ENCODE data around the gene ITGB3BP.
"Not testable (repeated sequence)": the region's sequence is repeated elsewhere in the genome, so short reads cannot be mapped to it uniquely, and the experiment has no call there.

Gene ITGB3BP

GRCh38 chr1:63475761-63476160, 47.3 kb downstream of the ITGB3BP start:
- no peak overlapping the region for H3K27ac Mint-ChIP-seq
- H3K9me3 Mint-ChIP-seq = peaks cover 4% of the 10 kb centered on the region
- H3K4me3 Mint-ChIP-seq = no peak overlapping the region
- H3K36me3 Mint-ChIP-seq (ENCODE audit: low read depth) = peaks cover 45% of the 10 kb centered on the region
- no peak for TF ChIP-seq CTCF (IDR thresholded peaks at IDR 0.05; ENCODE audit: unreplicated experiment in 3 of 3)
- no peaks in the 10 kb centered on the region for H3K27me3 Mint-ChIP-seq (ENCODE audit: low read depth)
- H3K4me1 Mint-ChIP-seq = no peaks in the 10 kb centered on the region

GRCh38 chr1:63468683-63469082, 54.3 kb downstream of the ITGB3BP start:
- H3K36me3 Mint-ChIP-seq (ENCODE audit: low read depth) = peaks cover 45% of the 10 kb centered on the region
- not testable (repeated sequence) for H3K9me3 Mint-ChIP-seq; H3K4me3 Mint-ChIP-seq; H3K4me1 Mint-ChIP-seq; H3K27ac Mint-ChIP-seq; H3K27me3 Mint-ChIP-seq (ENCODE audit: low read depth)

- Mint-ChIP-seq H3K27ac (no peak overlapping the region), H3K27me3 (ENCODE audit: low read depth) (no peaks in the 10 kb centered on the region), H3K9me3 (peaks cover 21% of the 10 kb centered on the region), H3K36me3 (ENCODE audit: low read depth) (peaks cover 52% of the 10 kb centered on the region), H3K4me3 (no peak overlapping the region), H3K4me1 (no peaks in the 10 kb centered on the region)
- TF ChIP-seq CTCF (IDR thresholded peaks at IDR 0.05; ENCODE audit: unreplicated experiment in 3 of 3) = no peak
These were observed 56.3 kb downstream of the ITGB3BP start for GRCh38 chr1:63466759-63467158.

GRCh38 chr1:63466181-63466580, 56.8 kb downstream of the ITGB3BP start:
- no peak overlapping the region for H3K4me3 Mint-ChIP-seq
- H3K27ac Mint-ChIP-seq = no peak overlapping the region
- no peaks in the 10 kb centered on the region for H3K27me3 Mint-ChIP-seq (ENCODE audit: low read depth)
- H3K9me3 Mint-ChIP-seq = peaks cover 19% of the 10 kb centered on the region
- H3K4me1 Mint-ChIP-seq = no peaks in the 10 kb centered on the region
- no peak for TF ChIP-seq CTCF (IDR thresholded peaks at IDR 0.05; ENCODE audit: unreplicated experiment in 3 of 3)
- peaks cover 53% of the 10 kb centered on the region for H3K36me3 Mint-ChIP-seq (ENCODE audit: low read depth)

GRCh38 chr1:63463248-63463647, 59.8 kb downstream of the ITGB3BP start:
- peaks cover 13% of the 10 kb centered on the region for H3K9me3 Mint-ChIP-seq
- H3K36me3 Mint-ChIP-seq (ENCODE audit: low read depth) = peaks cover 49% of the 10 kb centered on the region
- H3K27ac Mint-ChIP-seq = no peak overlapping the region
- H3K4me1 Mint-ChIP-seq = no peaks in the 10 kb centered on the region
- no peak overlapping the region for H3K4me3 Mint-ChIP-seq
- no peak for TF ChIP-seq CTCF (IDR thresholded peaks at IDR 0.05; ENCODE audit: unreplicated experiment in 3 of 3)
- no peaks in the 10 kb centered on the region for H3K27me3 Mint-ChIP-seq (ENCODE audit: low read depth)

- Mint-ChIP-seq H3K27me3 (ENCODE audit: low read depth) (no peaks in the 10 kb centered on the region), H3K4me1 (no peaks in the 10 kb centered on the region), H3K9me3 (peaks cover 13% of the 10 kb centered on the region), H3K4me3 (no peak overlapping the region), H3K27ac (no peak overlapping the region), H3K36me3 (ENCODE audit: low read depth) (peaks cover 45% of the 10 kb centered on the region)
- TF ChIP-seq CTCF (IDR thresholded peaks at IDR 0.05; ENCODE audit: unreplicated experiment in 3 of 3) = no peak
These were observed 61.3 kb downstream of the ITGB3BP start for GRCh38 chr1:63461661-63462230.

Measured in nephron (organoid).